ENCODE data around the gene DOCK2. TPM values are rescaled to one million over a fixed set of nuclear protein-coding genes. Genes with fewer than 3 reads are reported as not detected.

The DOCK2 gene
- total RNA-seq, 2 experiments from 2014 or later, result 248 to 270 TPM

DNA sequence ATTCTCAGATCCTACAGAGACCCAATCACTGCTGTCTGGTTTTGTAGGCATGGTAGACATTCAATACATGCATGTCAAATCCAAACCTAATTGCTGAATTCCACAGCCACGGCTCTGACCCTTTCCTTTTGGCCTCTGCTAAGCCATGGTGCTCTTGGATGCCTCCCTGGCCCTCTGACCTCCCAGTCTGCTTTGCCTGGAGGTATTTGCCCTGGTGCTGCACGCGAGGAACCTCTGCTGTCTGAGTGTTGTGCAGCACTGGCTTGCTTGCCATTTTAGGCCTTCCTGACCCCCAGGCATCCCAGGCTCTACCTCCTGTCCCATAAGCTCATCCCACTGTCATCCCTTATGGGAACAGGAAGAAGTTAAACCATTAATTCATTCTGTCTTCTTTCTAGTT, 60.9 kb downstream of the DOCK2 start:
- H3K4me1 Mint-ChIP-seq, result peaks cover 20% of the 10 kb centered on the region
- H3K4me3 Mint-ChIP-seq, result no peak overlapping the region
- POLR2A ChIA-PET, result no interaction called here
- H3K9me3 Mint-ChIP-seq, result no peaks in the 10 kb centered on the region
- no peaks in the 10 kb centered on the region for H3K27me3 Mint-ChIP-seq
- DNase-seq, result no peak
- H3K27ac Mint-ChIP-seq, result no peak overlapping the region
- CTCF ChIA-PET, result no interaction called here
- H3K36me3 Mint-ChIP-seq (ENCODE audit: low read depth), result peaks cover 79% of the 10 kb centered on the region

DNA sequence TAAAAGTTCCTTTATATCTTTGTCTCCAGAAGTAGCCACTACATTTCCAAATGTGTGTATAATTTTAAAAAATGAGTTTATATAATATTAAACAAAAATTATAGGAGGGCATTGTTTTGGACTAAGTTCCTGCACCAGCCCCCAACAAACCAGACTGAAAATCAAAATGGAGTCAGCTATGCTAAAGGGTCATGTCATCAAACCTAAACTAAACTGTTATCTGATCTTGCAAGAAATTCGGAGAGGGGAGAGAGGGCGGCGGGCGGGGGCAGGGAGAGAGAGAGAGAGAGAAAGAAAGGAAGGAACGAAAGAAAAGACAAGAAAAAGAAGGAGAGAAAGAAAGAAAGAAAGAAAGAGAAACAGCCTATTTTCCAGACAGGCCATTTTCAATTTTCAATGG, 63.5 kb downstream of the DOCK2 start:
- DNase-seq, result no peak
- Mint-ChIP-seq H3K27me3 (no peaks in the 10 kb centered on the region), H3K9me3 (no peaks in the 10 kb centered on the region), H3K36me3 (ENCODE audit: low read depth) (peaks cover 84% of the 10 kb centered on the region), H3K4me1 (peaks cover 18% of the 10 kb centered on the region), H3K4me3 (no peak overlapping the region), H3K27ac (no peak overlapping the region)
- CTCF ChIA-PET, result no interaction called here
- POLR2A ChIA-PET, result no interaction called here

DNA sequence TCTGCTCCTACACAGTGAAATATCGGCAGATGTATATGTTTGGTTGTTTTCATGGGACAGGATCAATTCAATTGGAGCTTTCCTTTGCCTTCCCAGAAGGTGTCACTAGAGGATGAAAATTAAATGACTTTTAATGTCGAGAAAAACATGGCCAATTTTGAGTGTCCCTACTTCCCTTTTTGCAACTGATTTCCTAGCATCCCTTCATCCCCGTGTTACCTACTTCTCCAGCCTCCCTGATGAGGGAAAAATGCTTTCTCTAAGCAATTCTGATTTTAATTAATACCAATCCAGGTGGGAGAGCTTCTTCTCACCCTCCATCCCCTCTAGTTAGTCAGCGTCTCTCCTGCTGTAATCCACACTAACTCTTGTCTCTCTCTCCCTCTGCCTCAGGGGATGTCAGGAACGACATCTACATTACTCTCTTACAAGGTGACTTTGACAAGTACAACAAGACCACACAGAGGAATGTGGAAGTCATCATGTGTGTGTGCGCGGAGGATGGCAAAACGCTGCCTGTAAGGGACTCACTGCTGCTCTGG, 64.9 kb downstream of the DOCK2 start:
- ChIA-PET POLR2A (no interaction called here), CTCF (interaction anchor here (1.2 to 1.4 kb wide), 2 partner anchors 38 to 279 kb away, joined by 3 read pairs; no protein-coding TSS in a partner anchor)
- no peak for DNase-seq
- H3K4me3 Mint-ChIP-seq, result no peak overlapping the region
- H3K36me3 Mint-ChIP-seq (ENCODE audit: low read depth), result peaks cover 84% of the 10 kb centered on the region
- no peaks in the 10 kb centered on the region for H3K27me3 Mint-ChIP-seq
- peaks cover 16% of the 10 kb centered on the region for H3K4me1 Mint-ChIP-seq
- no peak overlapping the region for H3K27ac Mint-ChIP-seq
- no peaks in the 10 kb centered on the region for H3K9me3 Mint-ChIP-seq

DNA sequence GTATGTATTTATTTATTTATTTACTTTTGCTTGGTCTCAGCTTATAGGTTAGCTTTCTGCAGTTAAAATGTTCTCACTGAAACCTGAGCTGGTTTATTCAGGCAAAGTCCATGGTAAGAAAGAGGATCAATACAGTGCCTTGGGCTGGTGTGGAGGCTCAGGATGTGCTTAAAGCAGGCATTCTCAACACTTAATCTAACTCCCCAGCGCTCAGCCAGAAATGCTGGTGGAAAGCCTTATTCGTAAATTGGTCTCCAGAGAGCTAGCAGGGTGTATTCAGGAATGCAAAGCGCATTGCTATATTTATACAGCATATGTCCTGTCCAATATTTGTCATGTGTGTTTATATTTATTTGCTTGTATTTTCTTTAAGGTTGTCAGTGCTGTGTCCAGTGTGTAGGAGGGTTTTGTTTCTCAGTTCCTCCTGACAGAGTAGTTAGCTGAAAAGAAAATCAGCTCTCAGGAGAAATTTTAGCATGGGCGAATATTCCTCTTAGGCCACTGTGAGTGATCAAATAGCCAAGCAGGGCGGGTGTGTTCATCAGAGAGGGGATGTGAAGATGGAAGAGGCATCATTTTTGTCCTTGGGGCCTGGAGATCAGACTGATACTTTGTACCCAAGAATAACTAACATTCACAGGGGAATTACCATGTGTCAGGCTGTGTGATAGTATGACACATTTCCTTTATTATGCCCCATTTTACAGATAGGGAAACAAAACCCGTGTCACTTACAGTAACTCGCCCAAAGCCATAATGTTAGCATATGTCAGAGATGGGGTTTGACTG, 65.8 kb downstream of the DOCK2 start:
- ChIA-PET CTCF (interaction anchor here (1.2 to 1.4 kb wide), 2 partner anchors 39 to 278 kb away, joined by 3 read pairs; no protein-coding TSS in a partner anchor), POLR2A (no interaction called here)
- H3K27me3 Mint-ChIP-seq, result no peaks in the 10 kb centered on the region
- no peaks in the 10 kb centered on the region for H3K9me3 Mint-ChIP-seq
- H3K36me3 Mint-ChIP-seq (ENCODE audit: low read depth), result peaks cover 84% of the 10 kb centered on the region
- no peak for DNase-seq
- H3K27ac Mint-ChIP-seq, result peak overlapping the region; percentile 23
- H3K4me3 Mint-ChIP-seq, result no peak overlapping the region
- peaks cover 16% of the 10 kb centered on the region for H3K4me1 Mint-ChIP-seq

DNA sequence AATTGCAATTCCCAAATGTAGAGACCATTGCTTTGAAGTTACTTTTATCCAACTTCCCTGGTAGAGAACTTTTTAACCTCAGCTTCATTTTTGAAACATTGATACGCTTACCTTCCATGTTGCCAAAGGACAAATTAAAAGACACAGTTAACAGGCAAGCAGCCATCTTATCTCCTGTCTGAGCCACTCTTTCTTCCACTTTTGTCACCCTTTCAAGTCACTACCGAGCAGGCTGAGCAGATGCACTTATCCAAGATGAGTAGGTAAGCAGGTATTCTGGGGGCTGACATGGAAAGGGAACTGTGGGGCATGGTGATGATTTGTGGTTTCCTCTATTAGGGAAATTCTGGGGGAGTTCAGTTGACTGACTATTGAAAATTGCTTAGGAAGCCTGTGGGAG, 66.7 kb downstream of the DOCK2 start:
- DNase-seq, result no peak
- Mint-ChIP-seq H3K4me3 (no peak overlapping the region), H3K36me3 (ENCODE audit: low read depth) (peaks cover 84% of the 10 kb centered on the region), H3K9me3 (no peaks in the 10 kb centered on the region), H3K27ac (no peak overlapping the region), H3K27me3 (no peaks in the 10 kb centered on the region), H3K4me1 (peaks cover 16% of the 10 kb centered on the region)
- POLR2A ChIA-PET, result no interaction called here
- CTCF ChIA-PET, result no interaction called here

DNA sequence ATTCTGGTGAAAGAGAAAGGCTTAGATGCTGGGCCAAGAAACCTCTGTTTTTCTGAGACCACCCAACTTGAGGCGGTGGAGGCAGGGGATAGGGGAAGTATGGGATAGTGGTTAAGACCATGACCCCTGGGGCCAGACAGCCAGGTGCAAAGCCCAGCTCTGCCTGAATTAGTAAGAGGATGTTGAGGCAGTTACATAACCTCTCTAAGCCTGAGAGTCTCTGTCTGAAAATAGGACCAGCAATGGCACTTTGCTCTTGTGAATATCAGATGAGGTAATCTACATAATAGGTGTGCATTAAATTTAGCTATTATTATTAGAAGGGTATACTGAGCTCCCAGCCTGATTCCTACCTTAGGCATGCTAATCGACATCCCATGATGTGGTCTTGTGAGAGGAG, 68.2 kb downstream of the DOCK2 start:
- Mint-ChIP-seq H3K4me3 (no peak overlapping the region), H3K9me3 (no peaks in the 10 kb centered on the region), H3K36me3 (ENCODE audit: low read depth) (peaks cover 81% of the 10 kb centered on the region), H3K4me1 (peaks cover 16% of the 10 kb centered on the region), H3K27ac (no peak overlapping the region), H3K27me3 (no peaks in the 10 kb centered on the region)
- CTCF ChIA-PET, result no interaction called here
- no peak for DNase-seq
- POLR2A ChIA-PET, result no interaction called here

DNA sequence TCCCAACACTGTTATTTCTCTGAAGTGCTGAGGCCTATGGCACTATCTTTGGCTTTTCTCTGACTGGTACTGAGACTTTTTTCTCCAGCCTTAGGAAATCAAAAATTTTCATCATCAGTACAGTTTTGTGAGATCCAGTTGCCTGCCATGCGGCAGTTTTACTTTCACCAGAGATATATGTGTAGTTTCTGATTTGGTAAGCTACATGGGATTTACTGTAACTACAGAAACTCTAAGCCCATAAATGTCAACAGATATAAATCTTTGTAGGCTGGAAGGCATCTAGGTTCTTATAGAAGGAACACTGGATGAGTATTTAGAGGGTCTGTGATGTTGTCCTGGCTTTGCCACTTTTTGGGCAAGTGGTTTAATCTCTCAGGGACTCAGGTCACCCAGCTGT, 69.0 kb downstream of the DOCK2 start:
- CTCF ChIA-PET, result no interaction called here
- H3K27ac Mint-ChIP-seq, result no peak overlapping the region

DNA sequence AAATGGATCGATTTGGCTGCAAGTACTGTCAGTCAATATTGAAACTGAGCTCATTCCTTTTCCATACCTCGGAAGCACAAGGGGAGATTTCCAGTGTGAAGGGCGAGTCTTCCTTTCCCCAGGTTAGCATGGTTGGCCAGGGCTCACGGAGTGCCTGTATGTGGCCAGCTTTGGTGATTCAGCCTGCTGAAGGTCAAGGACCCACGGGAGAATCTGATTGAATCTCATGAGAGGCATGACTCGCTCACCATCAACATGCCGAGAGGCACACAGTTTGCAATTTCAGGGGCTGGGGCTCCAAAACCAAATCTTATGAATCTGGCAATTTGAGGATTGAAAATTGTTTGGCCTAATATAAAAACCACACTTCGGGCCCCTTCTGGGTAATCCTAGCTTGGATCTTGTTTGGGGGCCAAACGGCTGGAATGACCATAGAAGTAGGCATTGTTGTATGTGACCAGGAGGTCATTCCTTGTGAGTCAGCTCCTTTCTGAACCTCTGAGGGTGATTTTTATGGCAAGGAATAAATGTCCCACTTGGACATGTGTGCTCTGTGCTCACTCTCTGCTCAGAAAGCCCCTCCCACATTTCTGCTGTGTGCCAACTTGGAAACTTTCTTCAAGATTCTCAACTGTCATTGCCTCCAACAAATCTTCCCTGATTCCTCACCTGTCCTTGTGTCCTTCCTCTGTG, 69.8 kb downstream of the DOCK2 start:
- ChIA-PET POLR2A (no interaction called here), CTCF (no interaction called here)
- Mint-ChIP-seq H3K36me3 (ENCODE audit: low read depth) (peaks cover 83% of the 10 kb centered on the region), H3K4me1 (peaks cover 16% of the 10 kb centered on the region), H3K4me3 (no peak overlapping the region), H3K9me3 (no peaks in the 10 kb centered on the region), H3K27me3 (no peaks in the 10 kb centered on the region), H3K27ac (no peak overlapping the region)
- DNase-seq, result no peak

More for the DNA sequence above, 69.0 kb downstream of the DOCK2 start:
- no peak overlapping the region for H3K4me3 Mint-ChIP-seq
- DNase-seq, result no peak
- no peaks in the 10 kb centered on the region for H3K9me3 Mint-ChIP-seq
- H3K27me3 Mint-ChIP-seq, result no peaks in the 10 kb centered on the region
- peaks cover 83% of the 10 kb centered on the region for H3K36me3 Mint-ChIP-seq (ENCODE audit: low read depth)
- POLR2A ChIA-PET, result no interaction called here
- H3K4me1 Mint-ChIP-seq, result peaks cover 16% of the 10 kb centered on the region

DNA sequence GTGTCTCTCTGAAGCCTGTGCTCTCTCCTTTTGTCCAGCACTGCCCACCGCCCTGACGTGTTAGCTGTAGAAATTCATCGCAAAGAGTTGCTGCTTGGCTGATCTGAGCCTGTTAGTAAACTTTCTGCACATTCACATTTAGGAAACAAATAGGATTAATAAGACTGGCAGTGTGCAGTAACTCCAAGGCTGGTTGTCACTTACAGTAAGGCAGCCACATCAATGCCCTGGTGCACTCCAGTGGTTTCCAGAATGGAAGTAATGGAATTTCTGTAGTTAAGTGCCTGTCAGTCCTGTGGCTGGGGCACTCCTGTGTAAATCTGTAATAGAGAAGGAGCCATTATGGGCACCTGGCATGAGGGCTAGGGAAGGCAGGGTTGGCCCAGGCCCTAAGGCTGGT, 70.6 kb downstream of the DOCK2 start:
- Mint-ChIP-seq H3K27me3 (no peaks in the 10 kb centered on the region), H3K9me3 (no peaks in the 10 kb centered on the region), H3K27ac (no peak overlapping the region), H3K4me3 (no peak overlapping the region), H3K4me1 (peaks cover 10% of the 10 kb centered on the region), H3K36me3 (ENCODE audit: low read depth) (peaks cover 85% of the 10 kb centered on the region)
- ChIA-PET CTCF (no interaction called here), POLR2A (no interaction called here)
- no peak for DNase-seq

DNA sequence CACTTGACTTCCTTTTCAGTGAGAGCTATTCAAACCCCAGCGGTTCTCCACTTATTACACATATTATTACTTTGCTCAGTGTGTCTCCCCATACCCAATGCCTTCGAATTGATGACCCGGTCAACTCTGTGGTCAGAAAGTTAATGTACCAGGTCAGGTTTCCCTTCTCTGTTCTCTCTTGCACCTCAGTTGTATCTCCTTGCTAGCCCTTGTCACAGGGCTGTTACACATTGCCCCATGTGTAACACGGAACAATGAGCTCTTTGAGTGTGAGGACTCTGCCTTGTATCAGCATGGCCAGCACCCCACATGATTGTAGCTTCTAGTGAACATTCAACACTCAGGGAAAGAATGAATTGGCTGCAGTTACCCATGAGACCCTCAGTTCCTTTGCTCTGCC, 73.6 kb downstream of the DOCK2 start:
- Mint-ChIP-seq H3K4me3 (no peak overlapping the region), H3K27me3 (no peaks in the 10 kb centered on the region), H3K9me3 (no peaks in the 10 kb centered on the region), H3K36me3 (ENCODE audit: low read depth) (peaks cover 89% of the 10 kb centered on the region), H3K4me1 (no peaks in the 10 kb centered on the region), H3K27ac (no peak overlapping the region)
- CTCF ChIA-PET, result interaction anchor here (0.9 kb wide), 1 partner anchor 30 kb away, joined by 3 read pairs; no protein-coding TSS in a partner anchor
- no peak for DNase-seq
- POLR2A ChIA-PET, result interaction anchor here (2.6 kb wide), 1 partner anchor 73 kb away, joined by 9 read pairs; the partner anchor contains the start of gene DOCK2

DNA sequence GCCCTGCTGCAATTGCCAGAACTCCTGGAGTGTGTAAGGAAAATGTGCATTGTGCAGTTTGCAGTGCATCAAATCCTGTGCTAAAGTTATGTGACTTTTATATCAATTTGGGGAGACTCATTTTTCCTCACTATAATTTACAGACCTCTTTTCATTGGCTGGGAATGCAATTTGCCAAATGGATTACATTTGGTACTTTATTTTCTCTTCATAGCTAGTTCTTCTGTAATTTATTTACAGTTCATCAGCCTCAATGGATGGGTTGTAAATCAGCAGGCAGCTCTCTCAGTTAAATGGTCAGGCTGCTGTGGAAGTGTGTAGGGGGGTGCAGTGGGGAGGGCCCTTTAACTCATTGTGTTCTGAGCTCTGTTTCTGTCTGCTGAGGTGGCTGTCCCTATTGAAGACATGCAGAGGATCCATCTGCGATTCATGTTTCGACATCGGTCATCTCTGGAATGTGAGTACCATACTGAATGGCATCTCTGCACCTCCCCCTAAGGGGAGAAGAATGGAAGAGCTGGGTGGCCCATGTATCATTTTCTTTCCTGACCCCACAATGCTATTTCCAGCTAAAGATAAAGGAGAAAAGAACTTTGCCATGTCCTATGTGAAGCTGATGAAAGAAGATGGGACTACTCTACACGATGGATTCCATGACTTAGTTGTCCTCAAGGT, 74.6 kb downstream of the DOCK2 start:
- POLR2A ChIA-PET, result interaction anchor here (2.6 kb wide), 1 partner anchor 74 kb away, joined by 9 read pairs; the partner anchor contains the start of gene DOCK2
- Mint-ChIP-seq H3K36me3 (ENCODE audit: low read depth) (peaks cover 91% of the 10 kb centered on the region), H3K27ac (no peak overlapping the region)

DNA sequence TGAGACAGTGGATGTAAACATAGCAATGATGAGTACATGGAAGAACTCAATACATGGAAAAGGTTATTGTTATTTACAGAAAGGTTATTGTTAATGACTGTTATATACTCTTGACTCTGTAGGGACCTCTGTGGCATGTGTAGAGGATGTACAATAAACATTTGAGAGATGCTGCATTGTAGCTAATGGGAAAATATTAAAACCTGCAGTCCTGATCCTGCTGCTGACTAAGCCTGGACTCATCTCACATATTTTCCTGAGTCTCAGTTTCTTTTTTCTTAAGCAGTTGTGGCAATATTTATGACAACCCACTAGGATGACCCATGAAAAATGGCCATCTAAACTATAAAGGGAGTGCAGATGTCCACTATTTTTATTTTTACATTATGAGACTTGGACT, 75.4 kb downstream of the DOCK2 start:
- ChIA-PET CTCF (interaction anchor here (1.3 kb wide), 1 partner anchor 15 kb away, joined by 3 read pairs; no protein-coding TSS in a partner anchor), POLR2A (interaction anchor here (2.6 kb wide), 1 partner anchor 75 kb away, joined by 9 read pairs; the partner anchor contains the start of gene DOCK2)
- no peaks in the 10 kb centered on the region for H3K9me3 Mint-ChIP-seq

More for the DNA sequence above, 74.6 kb downstream of the DOCK2 start:
- H3K9me3 Mint-ChIP-seq, result no peaks in the 10 kb centered on the region
- H3K4me1 Mint-ChIP-seq, result peaks cover 6% of the 10 kb centered on the region
- no peaks in the 10 kb centered on the region for H3K27me3 Mint-ChIP-seq
- no peak for DNase-seq
- CTCF ChIA-PET, result interaction anchor here (1.3 kb wide), 1 partner anchor 14 kb away, joined by 3 read pairs; no protein-coding TSS in a partner anchor
- H3K4me3 Mint-ChIP-seq, result no peak overlapping the region

DNA sequence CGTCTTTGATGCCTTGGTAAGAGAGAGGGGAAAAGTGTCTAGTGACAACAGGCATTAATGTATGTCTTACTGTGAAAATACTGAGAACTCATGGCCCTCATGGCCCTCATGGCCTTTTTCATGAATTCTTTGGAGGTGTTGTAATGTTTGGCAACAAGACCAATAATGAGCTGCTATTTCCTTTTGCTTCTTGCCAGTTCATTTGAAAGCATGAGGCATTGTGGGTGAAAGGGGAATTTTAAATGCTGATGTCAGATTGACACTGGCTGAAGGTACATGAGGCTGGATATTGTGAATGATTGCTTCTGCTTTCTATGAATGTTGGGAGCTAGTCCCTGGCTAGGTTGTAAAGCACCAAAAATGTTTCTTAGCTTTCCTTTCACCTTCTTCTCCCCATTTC, 79.2 kb downstream of the DOCK2 start:
- CTCF ChIA-PET, result interaction anchor here (0.7 kb wide), 1 partner anchor 93 kb away, joined by 3 read pairs; no protein-coding TSS in a partner anchor
- H3K27me3 Mint-ChIP-seq, result no peaks in the 10 kb centered on the region
- H3K36me3 Mint-ChIP-seq (ENCODE audit: low read depth), result peaks cover 96% of the 10 kb centered on the region
- POLR2A ChIA-PET, result no interaction called here
- DNase-seq, result no peak
- peaks cover 9% of the 10 kb centered on the region for H3K4me1 Mint-ChIP-seq
- H3K27ac Mint-ChIP-seq, result no peak overlapping the region
- H3K9me3 Mint-ChIP-seq, result no peaks in the 10 kb centered on the region
- H3K4me3 Mint-ChIP-seq, result no peak overlapping the region

More for the DNA sequence above, 75.4 kb downstream of the DOCK2 start:
- Mint-ChIP-seq H3K4me1 (peaks cover 6% of the 10 kb centered on the region), H3K27me3 (no peaks in the 10 kb centered on the region), H3K36me3 (ENCODE audit: low read depth) (peaks cover 91% of the 10 kb centered on the region), H3K4me3 (no peak overlapping the region), H3K27ac (no peak overlapping the region)
- no peak for DNase-seq

Measured in activated CD4-positive, alpha-beta memory T cell treated with anti-CD3 and anti-CD28 coated beads, Interleukin-2, amount 10 ng/mL, durations not matched to agents 7 days and 5 days (primary cell).